ENCODE results near the gene IER5. TPM values are rescaled to one million over a fixed set of nuclear protein-coding genes. Genes with fewer than 3 reads are reported as not detected.

IER5 gene
- polyA plus RNA-seq, 1 donor from 2014 or later, result 8.4 TPM

GRCh38 chr1:181134543-181135436 is 46.3 kb downstream of the IER5 start:
- H3F3A ChIP-seq (ENCODE audit: insufficient read depth, low read length, poor library complexity, severe bottlenecking), result no peaks in the 10 kb centered on the region
- no peak overlapping the region for H2AFZ ChIP-seq (ENCODE audit: low read depth, low read length)
- no peaks in the 10 kb centered on the region for H3K79me2 ChIP-seq (replicated peaks; ENCODE audit: insufficient read depth, low read length)
- H3K4me3 ChIP-seq (ENCODE audit: low read length), result no peak overlapping the region
- TF ChIP-seq MXI1 (conservative IDR thresholded peaks at IDR 0.05; ENCODE audit: poor library complexity, severe bottlenecking), result no peak
- H3K9me2 ChIP-seq (ENCODE audit: insufficient read depth, low read length), result no peaks in the 10 kb centered on the region
- H4K20me1 ChIP-seq (ENCODE audit: insufficient read depth), result no peaks in the 10 kb centered on the region
- no peak overlapping the region for H3K4me2 ChIP-seq (ENCODE audit: low read length)
- H3K9ac ChIP-seq (ENCODE audit: low read length), result no peak overlapping the region
- H3K27me3 ChIP-seq (ENCODE audit: insufficient read depth, low read depth, low read length), result no peaks in the 10 kb centered on the region
- H3K27ac ChIP-seq (ENCODE audit: low read length), result no peak overlapping the region
- H3K9me3 ChIP-seq (ENCODE audit: low read length), result no peaks in the 10 kb centered on the region
- no peaks in the 10 kb centered on the region for H3K36me3 ChIP-seq (ENCODE audit: insufficient read depth, low read length)

GRCh38 chr1:181135437-181135731 is 46.9 kb downstream of the IER5 start:
- H3K79me2 ChIP-seq (replicated peaks; ENCODE audit: insufficient read depth, low read length), result no peaks in the 10 kb centered on the region
- H3K9ac ChIP-seq (ENCODE audit: low read length), result no peak overlapping the region
- H3K27ac ChIP-seq (ENCODE audit: low read length), result no peak overlapping the region
- H3K4me2 ChIP-seq (ENCODE audit: low read length), result no peak overlapping the region
- no peaks in the 10 kb centered on the region for H3F3A ChIP-seq (ENCODE audit: insufficient read depth, low read length, poor library complexity, severe bottlenecking)
- no peaks in the 10 kb centered on the region for H3K9me2 ChIP-seq (ENCODE audit: insufficient read depth, low read length)
- H3K27me3 ChIP-seq (ENCODE audit: insufficient read depth, low read depth, low read length), result no peaks in the 10 kb centered on the region
- TF ChIP-seq TAF1 (IDR thresholded peaks at IDR 0.05; ENCODE audit: low read depth) (no peak), REST (IDR thresholded peaks at IDR 0.05; ENCODE audit: borderline replicate concordance) (no peak), EP300 (conservative IDR thresholded peaks at IDR 0.05; ENCODE audit: poor library complexity, severe bottlenecking) (no peak), SMC3 (conservative IDR thresholded peaks at IDR 0.05; ENCODE audit: poor library complexity) (no peak), EZH2 (IDR thresholded peaks at IDR 0.05; ENCODE audit: borderline replicate concordance, insufficient read depth, low read length, poor library complexity, severe bottlenecking) (no peak), CTCF (IDR thresholded peaks at IDR 0.05; ENCODE audit: poor library complexity, severe bottlenecking) (no peak), RAD21 (conservative IDR thresholded peaks at IDR 0.05) (no peak), MXI1 (conservative IDR thresholded peaks at IDR 0.05; ENCODE audit: poor library complexity, severe bottlenecking) (no peak), POLR2AphosphoS5 (IDR thresholded peaks at IDR 0.05) (no peak)
- no peaks in the 10 kb centered on the region for H3K9me3 ChIP-seq (ENCODE audit: low read length)
- H4K20me1 ChIP-seq (ENCODE audit: insufficient read depth), result no peaks in the 10 kb centered on the region
- H2AFZ ChIP-seq (ENCODE audit: low read depth, low read length), result no peak overlapping the region
- no peaks in the 10 kb centered on the region for H3K36me3 ChIP-seq (ENCODE audit: insufficient read depth, low read length)
- no peak overlapping the region for H3K4me3 ChIP-seq (ENCODE audit: low read length)
